Lower lobe of right lung (tissue), 2 donors: ENCODE data around the gene SDS. TPM values are rescaled to one million over a fixed set of nuclear protein-coding genes. Genes with fewer than 3 reads are reported as not detected.

Experiments
- ATAC-seq, 2 donors: fragments of 200-7000 bp; cut with Tn5 transposase; one replicate each; pipeline ENCODE4 v1.9.1; 2020 to 2022; ENCODE audit warnings: mild to moderate bottlenecking in 2 of 2, moderate library complexity in 2 of 2
- DNase-seq: peaks from one replicate; pipeline ENCODE4 v3.0.0-alpha.2; 2020
- H3K27ac ChIP-seq: fragments of 200-600 bp; one replicate; pipeline ENCODE4 v1.8.0; 2022
- H3K27me3 ChIP-seq: fragments of 200-600 bp; one replicate; pipeline ENCODE4 v1.8.0; 2022; ENCODE audit warnings: low read depth
- H3K36me3 ChIP-seq: fragments of 200-600 bp; one replicate; pipeline ENCODE4 v1.8.0; 2022; ENCODE audit warnings: mild to moderate bottlenecking
- H3K4me1 ChIP-seq: fragments of 200-600 bp; one replicate; pipeline ENCODE4 v1.8.0; 2022
- H3K4me3 ChIP-seq: fragments of 200-600 bp; one replicate; pipeline ENCODE4 v1.8.0; 2022; ENCODE audit warnings: mild to moderate bottlenecking
- H3K9me3 ChIP-seq: fragments of 200-600 bp; one replicate; pipeline ENCODE4 v1.8.0; 2022
- intact Hi-C: fragments of 100-400 bp; cut with DNase I; formaldehyde crosslinking; loops from one replicate; pipeline ENCODE4 v1.11.0; 2022
- total RNA-seq: library from RNA; stranded (reverse); fragmentation: NEBNext Ultra II Directional; extraction: Animal tissue kit (Norgen Biotek cat#: 25700); gene quantifications from one replicate; pipeline ENCODE4 v1.2.1, GENCODE V29; 2021
- TF ChIP-seq, protein P1 (sequence below): fragments of 200-600 bp; IDR thresholded peaks from one replicate; pipeline ENCODE4 v1.8.0; 2022; ENCODE audit warnings: antibody characterized with exemption, mild to moderate bottlenecking
- donor health status: DM: no; HTN: yes; CAD: no; lungs with severe emphysema.

Gene SDS
- total RNA-seq, 1 donor from 2014 or later = 1.1 TPM

GRCh38 chr12:113396828-113397496 is 6.7 kb downstream of the SDS start:
- Histone ChIP-seq H3K27ac (no peak overlapping the region), H3K27me3 (peaks cover 26% of the 10 kb centered on the region), H3K9me3 (no peaks in the 10 kb centered on the region), H3K4me3 (no peak overlapping the region), H3K4me1 (no peaks in the 10 kb centered on the region), H3K36me3 (no peaks in the 10 kb centered on the region)
- DNase-seq = no peak
- no peak for ATAC-seq
- TF ChIP-seq, protein P1, sequence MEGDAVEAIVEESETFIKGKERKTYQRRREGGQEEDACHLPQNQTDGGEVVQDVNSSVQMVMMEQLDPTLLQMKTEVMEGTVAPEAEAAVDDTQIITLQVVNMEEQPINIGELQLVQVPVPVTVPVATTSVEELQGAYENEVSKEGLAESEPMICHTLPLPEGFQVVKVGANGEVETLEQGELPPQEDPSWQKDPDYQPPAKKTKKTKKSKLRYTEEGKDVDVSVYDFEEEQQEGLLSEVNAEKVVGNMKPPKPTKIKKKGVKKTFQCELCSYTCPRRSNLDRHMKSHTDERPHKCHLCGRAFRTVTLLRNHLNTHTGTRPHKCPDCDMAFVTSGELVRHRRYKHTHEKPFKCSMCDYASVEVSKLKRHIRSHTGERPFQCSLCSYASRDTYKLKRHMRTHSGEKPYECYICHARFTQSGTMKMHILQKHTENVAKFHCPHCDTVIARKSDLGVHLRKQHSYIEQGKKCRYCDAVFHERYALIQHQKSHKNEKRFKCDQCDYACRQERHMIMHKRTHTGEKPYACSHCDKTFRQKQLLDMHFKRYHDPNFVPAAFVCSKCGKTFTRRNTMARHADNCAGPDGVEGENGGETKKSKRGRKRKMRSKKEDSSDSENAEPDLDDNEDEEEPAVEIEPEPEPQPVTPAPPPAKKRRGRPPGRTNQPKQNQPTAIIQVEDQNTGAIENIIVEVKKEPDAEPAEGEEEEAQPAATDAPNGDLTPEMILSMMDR = no peak
- intact Hi-C loops = no loop called here

- intact Hi-C loops = no loop called here
- Histone ChIP-seq H3K4me1 (no peaks in the 10 kb centered on the region), H3K36me3 (no peaks in the 10 kb centered on the region), H3K4me3 (no peak overlapping the region), H3K27ac (no peak overlapping the region), H3K9me3 (no peaks in the 10 kb centered on the region), H3K27me3 (peaks cover 23% of the 10 kb centered on the region)
- DNase-seq = no peak
- TF ChIP-seq, protein P1 = no peak
- ATAC-seq = no peak
These were observed 7.5 kb downstream of the SDS start for GRCh38 chr12:113396200-113396599.

- TF ChIP-seq, protein P1 = no peak
- DNase-seq = no peak
- peaks cover 19% of the 10 kb centered on the region for H3K27me3 ChIP-seq
These were observed 8.6 kb downstream of the SDS start for GRCh38 chr12:113395119-113395518.

DNA sequence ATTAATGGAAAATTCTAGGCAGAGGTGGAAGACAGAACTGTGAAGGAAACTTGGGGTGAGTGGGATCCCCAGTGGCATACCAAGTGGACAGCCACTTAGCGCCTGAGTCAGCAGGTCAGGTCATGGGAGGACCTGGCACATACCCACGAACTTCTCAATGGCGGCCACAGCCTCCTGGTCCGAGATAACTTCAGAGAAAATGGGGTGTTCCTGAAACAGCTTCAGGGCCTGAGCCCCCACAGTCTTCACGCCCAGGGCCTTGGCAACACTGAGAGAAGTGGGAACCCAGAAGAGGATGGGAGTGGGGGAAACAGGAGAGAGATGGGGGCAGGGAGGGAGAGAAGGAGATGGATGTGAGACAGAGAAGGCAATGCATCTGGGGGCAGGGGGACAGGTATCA is 9.9 kb downstream of the SDS start:
- H3K27ac ChIP-seq = no peak overlapping the region

More at GRCh38 chr12:113395119-113395518, 8.6 kb downstream of the SDS start:
- intact Hi-C loops = no loop called here
- Histone ChIP-seq H3K9me3 (no peaks in the 10 kb centered on the region), H3K4me3 (no peak overlapping the region), H3K36me3 (peaks cover 2% of the 10 kb centered on the region), H3K27ac (no peak overlapping the region), H3K4me1 (no peaks in the 10 kb centered on the region)
- no peak for ATAC-seq

GRCh38 chr12:113392988-113393579 is 10.6 kb downstream of the SDS start:
- TF ChIP-seq, protein P1 = no peak
- H3K27ac ChIP-seq = no peak overlapping the region
- no peaks in the 10 kb centered on the region for H3K4me1 ChIP-seq
- ATAC-seq (peak in 1 of 2 donors; percentile 7), DNase-seq (no peak)
- H3K9me3 ChIP-seq = no peaks in the 10 kb centered on the region
- H3K36me3 ChIP-seq = peaks cover 18% of the 10 kb centered on the region
- peaks cover under 1% of the 10 kb centered on the region for H3K27me3 ChIP-seq
- H3K4me3 ChIP-seq = no peak overlapping the region
- intact Hi-C loops = no loop called here

More for the DNA sequence above, 9.9 kb downstream of the SDS start:
- no peak for ATAC-seq
- Histone ChIP-seq H3K9me3 (no peaks in the 10 kb centered on the region), H3K27me3 (peaks cover 7% of the 10 kb centered on the region), H3K4me1 (no peaks in the 10 kb centered on the region), H3K36me3 (peaks cover 12% of the 10 kb centered on the region), H3K4me3 (no peak overlapping the region)
- DNase-seq = no peak
- intact Hi-C loops = no loop called here
- TF ChIP-seq, protein P1 = no peak
